Small intestine (tissue), 7 donors: Measurements from ENCODE around the gene ZNF32. TPM values are rescaled to one million over a fixed set of nuclear protein-coding genes. Genes with fewer than 3 reads are reported as not detected.

Experiments used
- DNase-seq, 2 donors: peaks; one replicate each; pipeline versions ENCODE4 v3.0.0 to v3.0.0-alpha.2; 2013
- FAIRE-seq: peaks from 2 replicates; lab custom pipeline; 2012; peaks lifted over from hg19 to GRCh38; lab: Jason Lieb, UNC
- H3K27ac ChIP-seq, 3 donors: one replicate each; pipeline ENCODE4 v1.5.1; 2013; ENCODE audit warnings: low read length in 2 of 3, mild to moderate bottlenecking in 2 of 3, control low read depth in 1 of 3, inconsistent platforms in 1 of 3, low read depth in 1 of 3, moderate library complexity in 1 of 3
- H3K27me3 ChIP-seq, 3 donors: one replicate each; pipeline ENCODE4 v1.6.1; 2013; ENCODE audit warnings: low read length in 3 of 3, inconsistent platforms in 1 of 3; ENCODE audit not compliant: control insufficient read depth in 3 of 3, insufficient read depth in 3 of 3
- H3K36me3 ChIP-seq, 3 donors: one replicate each; pipeline ENCODE4 v1.6.1; 2013; ENCODE audit warnings: low read length in 3 of 3, inconsistent platforms in 1 of 3, low read depth in 1 of 3, mild to moderate bottlenecking in 1 of 3, moderate library complexity in 1 of 3; ENCODE audit not compliant: control insufficient read depth in 3 of 3, insufficient read depth in 2 of 3
- H3K4me1 ChIP-seq, 3 donors: one replicate each; pipeline ENCODE4 v1.6.1; 2013; ENCODE audit warnings: low read length in 2 of 3, inconsistent platforms in 1 of 3, low read depth in 1 of 3, mild to moderate bottlenecking in 1 of 3, moderate library complexity in 1 of 3; ENCODE audit not compliant: control insufficient read depth in 3 of 3, insufficient read depth in 2 of 3
- H3K4me3 ChIP-seq, 3 donors: one replicate each; pipeline ENCODE4 v1.5.1; 2013; ENCODE audit warnings: low read length in 3 of 3, control low read depth in 1 of 3, inconsistent platforms in 1 of 3, low read depth in 1 of 3, mild to moderate bottlenecking in 1 of 3, moderate library complexity in 1 of 3
- H3K9me3 ChIP-seq, 2 donors: one replicate each; pipeline ENCODE4 v1.6.1; 2013; ENCODE audit warnings: low read depth in 1 of 2, low read length in 1 of 2; ENCODE audit not compliant: control insufficient read depth in 2 of 2, insufficient read depth in 1 of 2
- WGBS, 3 donors: extraction: QIAGEN DNeasy Blood & Tissue Kit; methylation state at CpG; one replicate each; pipeline ENCODE4 v1.1.7; 2013; 5-methylcytosine and 5-hydroxymethylcytosine counted together
- polyA plus RNA-seq, 4 donors: library from polyadenylated mRNA; stranded (reverse) in 3 of 4; unstranded in 1 of 4; fragments of 200-250 nt in 3 of 4; fragments of 120-200 nt in 1 of 4; gene quantifications; one replicate each; pipeline versions ENCODE4 v1.2.1 to v1.2.3, GENCODE V29; 2013
- donor health status: healthy with polysubstance abuse.
- donor health status: control.
- donor health status: control.
- donor health status: Bipolar disorder and iron deficiency.
- donor health status: healthy.

ZNF32 gene
- polyA plus RNA-seq, 4 donors, result 23.5 to 31.1 (median 29.0) TPM

DNA sequence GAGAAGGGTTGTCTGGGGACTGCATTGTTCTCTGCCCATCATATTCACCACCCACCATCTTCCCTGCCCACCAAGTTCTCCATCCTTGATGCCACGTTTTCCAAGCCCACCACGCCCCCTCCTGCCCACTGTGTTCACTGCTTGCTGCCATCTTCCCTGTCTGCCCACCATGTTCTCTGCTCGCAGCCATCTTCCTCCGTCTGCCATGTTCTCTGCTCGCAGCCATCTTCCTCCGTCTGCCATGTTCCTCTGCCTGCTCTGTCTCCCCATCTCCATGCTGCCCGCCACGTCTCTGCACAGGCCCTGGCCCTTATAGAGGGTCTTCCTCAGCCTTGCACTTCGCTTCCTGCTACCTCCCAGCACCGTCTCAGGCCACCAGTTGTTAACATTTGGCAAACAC lies 30.0 kb upstream of the ZNF32 start:
- FAIRE-seq (no peak), DNase-seq (no peak)
- Histone ChIP-seq H3K36me3 (no peaks in the 10 kb centered on the region), H3K27ac (no peak overlapping the region), H3K4me1 (no peaks in the 10 kb centered on the region), H3K4me3 (no peak overlapping the region), H3K27me3 (peaks cover 0 to 8% (median 0%) of the 10 kb centered on the region in 3 donors), H3K9me3 (peaks cover 0 to 3% of the 10 kb centered on the region in 2 donors)
- 85 to 90% (median 86%) methylated on average over 10 of the region's 10 CpGs for WGBS, 3 donors

DNA sequence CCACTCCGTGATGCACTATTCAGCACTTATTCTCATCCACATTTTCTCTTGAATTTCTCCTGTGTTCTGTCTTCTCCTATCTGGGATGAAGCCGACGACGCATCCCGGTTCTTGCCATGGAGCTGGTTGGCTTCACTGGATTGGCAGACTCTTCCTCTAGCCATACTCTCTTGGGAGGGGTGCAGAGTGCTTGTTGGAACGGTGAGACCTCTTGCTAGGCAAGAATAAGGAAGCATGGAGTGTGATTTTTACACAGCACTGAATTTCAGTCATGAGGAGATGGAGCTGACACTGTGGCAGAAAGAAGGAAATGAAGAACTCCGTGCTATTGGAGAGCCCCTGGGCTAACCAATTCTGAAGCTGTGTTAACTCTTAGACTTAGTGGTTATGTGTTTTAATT lies 28.2 kb upstream of the ZNF32 start:
- Histone ChIP-seq H3K9me3 (peaks cover 0 to 3% of the 10 kb centered on the region in 2 donors), H3K4me3 (no peak overlapping the region), H3K27me3 (peaks cover 0 to 6% (median 0%) of the 10 kb centered on the region in 3 donors), H3K36me3 (no peaks in the 10 kb centered on the region), H3K4me1 (no peaks in the 10 kb centered on the region), H3K27ac (no peak overlapping the region)
- 84 to 90% (median 87%) methylated on average over 7 of the region's 7 CpGs for WGBS, 3 donors
- DNase-seq (no peak), FAIRE-seq (no peak)

DNA sequence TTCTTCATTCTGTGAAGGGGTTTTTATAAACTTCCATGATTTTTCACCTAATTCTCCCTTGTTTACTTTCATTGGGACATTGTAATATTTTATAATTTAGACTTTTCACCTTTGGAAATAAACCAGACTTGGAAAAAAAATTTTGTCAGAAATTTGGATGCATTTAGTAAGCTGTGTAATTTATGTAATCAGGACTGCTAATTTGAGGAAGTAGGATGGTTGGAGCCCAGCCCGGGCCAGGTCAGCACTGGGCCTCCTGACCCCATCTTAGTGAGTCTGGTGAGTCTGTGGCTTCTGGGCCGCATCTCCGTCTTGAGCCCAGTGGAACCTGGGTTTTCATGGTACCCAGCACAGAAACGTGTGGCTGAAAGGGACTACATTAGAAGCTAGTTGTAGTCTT lies 27.6 kb upstream of the ZNF32 start:
- Histone ChIP-seq H3K27me3 (peaks cover 0 to 7% (median 0%) of the 10 kb centered on the region in 3 donors), H3K4me1 (no peaks in the 10 kb centered on the region), H3K27ac (no peak overlapping the region), H3K9me3 (peaks cover 0 to 3% of the 10 kb centered on the region in 2 donors), H3K36me3 (no peaks in the 10 kb centered on the region), H3K4me3 (no peak overlapping the region)
- 71 to 76% (median 76%) methylated on average over 4 of the region's 4 CpGs for WGBS, 3 donors
- DNase-seq, result no peak
- FAIRE-seq, result no peak

DNA sequence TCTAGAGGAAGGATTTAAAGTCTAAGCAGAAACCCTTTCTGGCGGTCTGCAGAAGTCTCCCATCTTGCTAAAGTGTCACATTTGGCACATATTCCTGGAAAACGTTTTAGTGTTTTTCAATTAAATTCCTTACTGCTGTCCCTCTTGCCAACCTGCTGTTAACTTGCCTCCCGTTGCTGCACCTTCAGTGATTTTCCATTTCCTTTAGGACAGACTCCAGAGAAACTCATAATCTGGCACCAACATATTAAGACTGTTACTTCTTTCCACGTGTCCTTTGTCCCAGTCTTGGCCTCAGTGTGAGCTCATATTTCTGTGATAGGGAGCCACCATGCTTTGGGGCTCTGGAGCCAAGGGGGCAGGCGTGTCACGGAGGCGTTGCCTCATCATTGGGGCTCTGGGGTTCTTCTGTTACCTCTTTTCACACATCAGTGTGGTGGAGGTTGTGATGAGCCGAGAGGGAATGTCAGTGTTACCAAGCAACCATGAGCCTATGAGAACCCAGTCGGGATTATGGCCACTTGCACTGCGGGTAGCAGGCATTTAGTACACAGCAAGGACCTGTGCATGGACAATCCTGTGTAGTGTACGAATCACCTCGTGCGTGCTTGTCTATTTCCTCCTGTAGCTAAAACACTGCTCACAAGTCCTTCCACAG lies 26.0 kb upstream of the ZNF32 start:
- no peak for DNase-seq
- Histone ChIP-seq H3K27me3 (peaks cover 0 to 13% (median 0%) of the 10 kb centered on the region in 3 donors), H3K4me3 (no peak overlapping the region), H3K27ac (no peak overlapping the region), H3K36me3 (no peaks in the 10 kb centered on the region), H3K9me3 (peaks cover 0 to 3% of the 10 kb centered on the region in 2 donors), H3K4me1 (no peaks in the 10 kb centered on the region)
- WGBS, 3 donors, result 66 to 78% (median 74%) methylated on average over 13 of the region's 13 CpGs
- FAIRE-seq, result no peak

- no peak for FAIRE-seq
- H3K4me3 ChIP-seq, result no peak overlapping the region
- H3K9me3 ChIP-seq, result peaks cover 0 to 3% of the 10 kb centered on the region in 2 donors
- DNase-seq, result no peak
- peaks cover 0 to 16% (median 0%) of the 10 kb centered on the region in 3 donors for H3K27me3 ChIP-seq
- no peaks in the 10 kb centered on the region for H3K4me1 ChIP-seq
- no peaks in the 10 kb centered on the region for H3K36me3 ChIP-seq
- WGBS, 3 donors, result 57 to 74% (median 60%) methylated on average over 7 of the region's 7 CpGs
- no peak overlapping the region for H3K27ac ChIP-seq
Measured at GRCh38 chr10:43673471-43673870, 24.8 kb upstream of the ZNF32 start.

GRCh38 chr10:43671659-43672531 lies 23.2 kb upstream of the ZNF32 start:
- no peak overlapping the region for H3K27ac ChIP-seq
- H3K4me1 ChIP-seq, result no peaks in the 10 kb centered on the region
- H3K9me3 ChIP-seq, result peaks cover 0 to 3% of the 10 kb centered on the region in 2 donors
- DNase-seq, result peak; percentile 64 to 73
- FAIRE-seq, result no peak
- H3K27me3 ChIP-seq, result peaks cover 0 to 31% (median 4%) of the 10 kb centered on the region in 3 donors
- 44 to 51% (median 47%) methylated on average over 18 of the region's 18 CpGs for WGBS, 3 donors
- no peaks in the 10 kb centered on the region for H3K36me3 ChIP-seq
- no peak overlapping the region for H3K4me3 ChIP-seq

- FAIRE-seq (no peak), DNase-seq (no peak)
- Histone ChIP-seq H3K9me3 (no peaks in the 10 kb centered on the region), H3K27ac (no peak overlapping the region), H3K4me3 (no peak overlapping the region), H3K4me1 (no peaks in the 10 kb centered on the region), H3K27me3 (peaks cover 0 to 36% (median 4%) of the 10 kb centered on the region in 3 donors), H3K36me3 (no peaks in the 10 kb centered on the region)
- WGBS, 3 donors, result 52 to 79% (median 78%) methylated on average over 3 of the region's 3 CpGs
Measured at GRCh38 chr10:43669386-43669785, 20.7 kb upstream of the ZNF32 start.

- Histone ChIP-seq H3K27me3 (peaks cover 0 to 30% (median 4%) of the 10 kb centered on the region in 3 donors), H3K36me3 (no peaks in the 10 kb centered on the region), H3K4me1 (no peaks in the 10 kb centered on the region), H3K27ac (no peak overlapping the region), H3K9me3 (no peaks in the 10 kb centered on the region), H3K4me3 (peak overlapping the region in 1 of 3 donors; percentile 19)
- DNase-seq (no peak), FAIRE-seq (no peak)
- WGBS, 3 donors, result 69 to 83% (median 78%) methylated on average over 33 to 36 of the region's 36 CpGs
Measured at GRCh38 chr10:43667761-43668386, 19.2 kb upstream of the ZNF32 start.
